ENCODE measurements around the gene LRP6. TPM values are rescaled to one million over a fixed set of nuclear protein-coding genes. Genes with fewer than 3 reads are reported as not detected.
A peak's percentile ranks its signal among the peaks of the same experiment; 100 is the strongest.

The LRP6 gene
- total RNA-seq, 1 donor from 2014 or later: 40.9 TPM

DNA sequence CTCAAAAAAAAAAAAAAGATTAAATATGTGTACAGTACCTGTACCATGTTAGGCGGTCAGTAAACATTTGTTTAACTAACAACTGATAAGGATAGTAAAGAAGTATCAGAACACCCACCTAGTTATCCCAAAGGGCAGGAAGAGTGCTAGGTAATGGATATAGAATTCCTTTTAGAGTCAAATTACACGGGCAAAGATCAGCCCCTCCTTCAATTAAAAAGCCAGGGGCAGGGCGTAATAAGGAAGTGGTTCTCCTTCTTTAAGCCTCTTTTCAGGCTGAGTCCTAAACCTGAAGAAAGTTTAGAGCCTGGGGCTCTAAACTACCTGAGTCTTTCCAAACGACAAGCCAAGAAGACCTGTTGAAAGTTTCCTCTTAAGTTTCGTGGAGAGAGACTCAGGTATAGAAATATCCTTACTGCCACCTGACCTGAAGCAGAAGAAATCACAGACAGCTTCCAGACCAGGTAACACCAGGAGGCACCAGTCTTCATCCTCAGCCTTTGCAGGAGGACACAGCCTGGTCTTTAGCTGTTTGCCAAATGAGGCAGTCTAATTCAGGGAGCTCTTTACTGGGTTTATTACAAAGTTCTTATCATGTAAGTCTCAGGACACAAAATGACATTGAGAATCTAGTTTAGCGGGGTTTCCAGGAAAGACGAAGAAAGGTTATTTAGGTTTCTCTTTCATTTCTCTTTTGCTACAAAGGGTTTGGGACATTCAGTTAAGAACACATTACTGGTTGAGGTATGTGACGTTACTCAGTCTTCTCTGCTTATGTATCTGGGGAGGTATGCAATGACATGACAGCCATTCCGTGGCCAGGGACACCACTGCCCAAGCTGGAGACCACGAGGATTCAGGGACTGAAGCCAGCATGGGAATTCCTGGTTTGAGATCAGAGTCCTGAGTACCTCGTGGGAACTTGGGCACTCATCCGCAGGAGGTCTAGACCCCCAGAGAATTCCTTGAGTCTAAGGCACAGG lies 195.9 kb downstream of the LRP6 start, which contains the start of gene BCL2L14:
Gene BCL2L14, plus strand, starts transcription at position 266 of the 983 bp plus-strand sequence. CDS start 8,367 bp downstream, outside the sequence.
- no peaks in the 10 kb centered on the region for H3K36me3 Mint-ChIP-seq (ENCODE audit: low read depth, unreplicated experiment)
- peaks cover 8% of the 10 kb centered on the region for H3K4me1 Mint-ChIP-seq (ENCODE audit: low read depth, unreplicated experiment)
- no peak within 1 kb of the TSS for H3K9ac ChIP-seq (ENCODE audit: low read length)
- no peaks in the 10 kb centered on the region for H3K4me1 ChIP-seq (ENCODE audit: insufficient read depth, low read length)
- TF ChIP-seq CTCF (IDR thresholded peaks at IDR 0.05; ENCODE audit: insufficient read depth, low read depth, low read length): no peak
- TF ChIP-seq EZH2 (IDR thresholded peaks at IDR 0.05; ENCODE audit: insufficient read depth, low read length): no peak
- FAIRE-seq: no peak
- H3K9me3 Mint-ChIP-seq (ENCODE audit: unreplicated experiment): no peaks in the 10 kb centered on the region
- H3K27ac Mint-ChIP-seq (ENCODE audit: unreplicated experiment): no peak within 1 kb of the TSS
- H3K4me2 ChIP-seq (ENCODE audit: low read length): no peak within 1 kb of the TSS
- DNase-seq (ENCODE audit: low read depth): peak; percentile 12
- no peak within 1 kb of the TSS for H3K4me3 Mint-ChIP-seq (ENCODE audit: unreplicated experiment)
- no peak within 1 kb of the TSS for H3K4me3 ChIP-seq (ENCODE audit: insufficient read depth, low read depth, low read length)
- no peaks in the 10 kb centered on the region for H4K20me1 ChIP-seq (ENCODE audit: insufficient read depth, low read length)
- H3K27me3 Mint-ChIP-seq (ENCODE audit: low read depth, unreplicated experiment): peaks cover 11% of the 10 kb centered on the region
- H3K27me3 ChIP-seq (ENCODE audit: insufficient read depth, low read length): peaks cover 10% of the 10 kb centered on the region
- no peak within 1 kb of the TSS for H2AFZ ChIP-seq (ENCODE audit: low read depth, low read length)
- no peaks in the 10 kb centered on the region for H3K9me3 ChIP-seq (ENCODE audit: insufficient read depth, low read depth, low read length)
- no peak within 1 kb of the TSS for H3K27ac ChIP-seq (ENCODE audit: low read depth, low read length)
- H3K36me3 ChIP-seq (ENCODE audit: insufficient read depth, low read length): no peaks in the 10 kb centered on the region
- no peaks in the 10 kb centered on the region for H3K79me2 ChIP-seq (ENCODE audit: insufficient read depth, low read length)

DNA sequence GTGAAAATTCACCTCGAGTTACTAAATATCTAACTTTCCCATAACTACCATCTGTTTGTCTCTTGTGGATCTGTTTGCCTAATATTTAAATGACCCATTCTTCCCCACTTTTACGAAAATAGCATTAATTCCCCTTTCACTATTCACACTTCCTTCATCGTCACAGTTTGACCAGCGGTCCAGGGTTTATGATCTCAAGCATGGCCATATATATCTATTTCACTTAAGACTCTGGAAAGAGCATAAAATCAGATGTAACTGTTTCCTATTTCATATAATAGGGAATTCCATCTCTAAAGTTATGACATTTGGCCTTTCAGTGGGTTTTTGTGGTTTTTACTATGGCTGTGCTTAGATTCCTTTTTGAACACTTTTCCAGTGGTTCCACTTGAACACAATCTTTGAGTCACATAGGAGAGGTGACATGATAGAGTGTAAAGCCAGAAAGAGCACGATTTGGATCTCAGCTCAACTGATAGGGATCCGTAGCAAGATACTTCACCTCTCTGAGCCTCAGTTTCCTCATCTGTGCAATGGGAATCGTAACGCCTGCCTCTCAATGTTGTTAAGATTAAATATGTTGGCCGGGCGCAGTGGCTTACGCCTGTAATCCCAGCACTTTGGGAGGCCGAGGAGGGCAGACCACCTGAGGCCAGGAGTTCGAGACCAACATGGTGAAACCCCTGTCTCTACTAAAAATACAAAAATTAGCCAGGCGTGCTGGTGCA lies 196.9 kb downstream of the LRP6 start:
- H3K4me1 Mint-ChIP-seq (ENCODE audit: low read depth, unreplicated experiment): peaks cover 8% of the 10 kb centered on the region
- no peak for FAIRE-seq

More for the DNA sequence above, 196.9 kb downstream of the LRP6 start:
- Histone ChIP-seq H4K20me1 (ENCODE audit: insufficient read depth, low read length) (no peaks in the 10 kb centered on the region), H3K27ac (ENCODE audit: low read depth, low read length) (no peak overlapping the region), H3K4me3 (ENCODE audit: insufficient read depth, low read depth, low read length) (no peak overlapping the region), H3K9ac (ENCODE audit: low read length) (no peak overlapping the region), H3K79me2 (ENCODE audit: insufficient read depth, low read length) (no peaks in the 10 kb centered on the region), H3K27me3 (ENCODE audit: insufficient read depth, low read length) (peaks cover 10% of the 10 kb centered on the region), H3K9me3 (ENCODE audit: insufficient read depth, low read depth, low read length) (no peaks in the 10 kb centered on the region), H3K36me3 (ENCODE audit: insufficient read depth, low read length) (no peaks in the 10 kb centered on the region), H3K4me1 (ENCODE audit: insufficient read depth, low read length) (no peaks in the 10 kb centered on the region), H3K4me2 (ENCODE audit: low read length) (no peak overlapping the region), H2AFZ (ENCODE audit: low read depth, low read length) (no peak overlapping the region)
- Mint-ChIP-seq H3K27ac (ENCODE audit: unreplicated experiment) (no peak overlapping the region), H3K36me3 (ENCODE audit: low read depth, unreplicated experiment) (no peaks in the 10 kb centered on the region), H3K9me3 (ENCODE audit: unreplicated experiment) (no peaks in the 10 kb centered on the region), H3K4me3 (ENCODE audit: unreplicated experiment) (no peak overlapping the region), H3K27me3 (ENCODE audit: low read depth, unreplicated experiment) (peaks cover 8% of the 10 kb centered on the region)
- TF ChIP-seq CTCF (IDR thresholded peaks at IDR 0.05; ENCODE audit: insufficient read depth, low read depth, low read length) (no peak), EZH2 (IDR thresholded peaks at IDR 0.05; ENCODE audit: insufficient read depth, low read length) (no peak)
- DNase-seq (ENCODE audit: low read depth): no peak

Measured in astrocyte (in vitro differentiated cells and primary cell).